Nucleus accumbens (tissue), 56 donors: ENCODE results near the gene C10orf105.

ENCODE experiments used
- DNase-seq, 56 donors: peaks; one replicate each; lab custom pipeline; 2025; lab: John Stamatoyannopoulos, UW

Gene C10orf105

DNA sequence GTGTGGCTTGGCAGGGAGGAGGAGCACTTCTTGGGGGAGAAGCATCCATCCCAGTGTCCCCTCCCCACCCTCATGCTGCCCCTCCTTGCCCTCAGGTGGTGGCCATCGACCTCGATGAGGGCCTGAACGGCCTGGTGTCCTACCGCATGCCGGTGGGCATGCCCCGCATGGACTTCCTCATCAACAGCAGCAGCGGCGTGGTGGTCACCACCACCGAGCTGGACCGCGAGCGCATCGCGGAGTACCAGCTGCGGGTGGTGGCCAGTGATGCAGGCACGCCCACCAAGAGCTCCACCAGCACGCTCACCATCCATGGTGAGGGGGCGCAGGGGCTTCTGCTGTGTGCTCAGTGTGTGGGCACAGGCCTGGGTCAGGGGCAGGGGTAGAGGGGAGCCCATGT is 14.8 kb downstream of the C10orf105 start:
- no peak for DNase-seq

DNA sequence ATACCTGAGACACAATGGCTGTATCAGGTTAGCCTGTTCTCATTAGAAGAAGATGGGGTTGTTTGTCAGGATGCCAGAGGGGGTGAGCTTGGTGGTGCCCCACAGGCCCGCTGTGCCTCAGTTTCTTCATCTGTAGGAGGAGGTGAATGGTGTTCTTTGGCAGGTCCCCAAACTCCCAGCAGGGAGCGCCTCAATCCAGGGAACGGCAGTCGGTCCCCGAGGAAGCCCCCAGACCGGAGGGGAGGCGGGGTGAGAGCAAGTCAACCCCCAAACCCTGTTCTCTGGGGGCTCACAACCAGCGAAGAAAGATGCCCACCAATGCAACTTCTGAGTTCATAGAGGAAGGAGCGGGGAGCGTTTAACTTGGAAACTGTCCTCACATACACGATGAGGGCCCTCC is 16.0 kb downstream of the C10orf105 start:
- no peak for DNase-seq

DNA sequence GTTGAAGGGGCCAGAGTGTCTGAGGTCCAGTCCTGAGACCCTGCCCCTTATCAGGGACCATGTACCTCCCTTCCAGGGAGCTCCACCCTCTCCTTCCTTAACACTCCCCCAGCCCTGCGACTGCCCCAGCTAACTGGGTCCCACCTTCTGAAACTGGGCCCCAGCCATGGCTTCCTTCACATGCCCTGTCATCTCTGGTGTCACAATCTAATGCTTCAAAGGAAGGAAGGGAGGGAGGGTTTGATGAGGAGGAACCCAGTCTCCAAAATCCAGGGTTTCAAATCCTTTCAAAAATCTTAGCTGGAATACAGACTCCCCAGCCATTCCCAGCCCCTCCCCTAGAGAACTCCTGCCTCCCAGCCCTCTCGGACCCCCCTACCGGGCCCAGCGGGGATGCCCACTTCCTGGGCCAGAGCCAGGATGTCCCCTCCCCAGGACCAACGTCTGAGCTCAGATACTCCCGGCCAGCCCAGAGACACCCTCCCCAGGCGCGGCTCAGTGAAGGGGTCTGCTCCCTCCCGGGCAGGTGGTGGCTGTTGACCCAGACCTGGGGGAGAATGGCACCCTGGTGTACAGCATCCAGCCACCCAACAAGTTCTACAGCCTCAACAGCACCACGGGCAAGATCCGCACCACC is 18.0 kb downstream of the C10orf105 start:
- DNase-seq: no peak

DNA sequence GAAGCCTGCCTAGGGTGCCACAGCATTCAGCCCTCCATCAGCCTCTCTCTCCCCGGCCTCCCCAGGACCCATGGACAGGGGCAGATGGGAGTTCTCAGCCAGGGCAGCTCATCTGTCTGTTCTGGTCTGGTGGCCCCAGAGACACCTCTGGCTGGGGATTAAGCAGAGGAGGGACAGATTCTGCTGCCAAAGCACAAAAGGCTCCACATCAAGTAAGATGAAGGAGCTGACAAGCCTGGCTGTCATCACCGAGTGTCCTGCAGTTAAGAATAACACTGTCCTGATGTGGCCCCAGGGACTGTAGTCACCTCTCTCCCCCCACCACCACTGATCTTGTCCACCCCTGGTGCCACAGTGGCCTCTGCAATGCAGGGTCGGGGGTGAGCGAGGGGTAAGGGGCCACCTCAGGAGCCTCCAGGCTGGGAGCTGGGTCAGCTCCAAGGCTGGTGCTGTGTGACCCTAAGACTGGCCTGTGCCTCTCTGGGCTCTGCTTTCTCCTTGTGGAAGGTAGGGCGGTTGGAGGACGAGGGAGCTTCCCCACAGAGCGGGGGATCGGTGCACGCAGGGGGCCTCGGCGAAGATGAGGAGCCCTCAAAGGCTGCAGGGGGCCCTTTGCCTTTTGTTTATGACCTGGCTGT is 18.7 kb downstream of the C10orf105 start:
- no peak for DNase-seq

DNA sequence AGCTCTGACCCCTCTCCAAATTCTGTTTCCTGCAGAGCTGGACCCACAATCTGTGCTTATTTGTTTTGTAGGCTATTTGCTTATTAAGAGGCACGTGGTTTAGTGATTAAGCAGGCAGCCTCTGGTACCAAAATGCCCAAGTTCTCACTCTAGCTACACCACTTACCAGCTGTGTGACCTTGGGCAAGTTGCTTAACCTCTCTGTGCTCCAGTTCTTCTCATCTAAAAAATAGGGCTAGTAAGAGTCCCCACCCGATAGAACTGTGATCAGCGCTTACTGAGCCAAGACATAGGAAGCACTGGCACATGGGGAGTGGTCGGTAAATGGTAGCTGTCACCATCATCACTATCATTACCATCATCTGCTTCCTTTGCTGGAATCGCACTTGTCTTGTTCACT is 20.8 kb downstream of the C10orf105 start:
- no peak for DNase-seq

DNA sequence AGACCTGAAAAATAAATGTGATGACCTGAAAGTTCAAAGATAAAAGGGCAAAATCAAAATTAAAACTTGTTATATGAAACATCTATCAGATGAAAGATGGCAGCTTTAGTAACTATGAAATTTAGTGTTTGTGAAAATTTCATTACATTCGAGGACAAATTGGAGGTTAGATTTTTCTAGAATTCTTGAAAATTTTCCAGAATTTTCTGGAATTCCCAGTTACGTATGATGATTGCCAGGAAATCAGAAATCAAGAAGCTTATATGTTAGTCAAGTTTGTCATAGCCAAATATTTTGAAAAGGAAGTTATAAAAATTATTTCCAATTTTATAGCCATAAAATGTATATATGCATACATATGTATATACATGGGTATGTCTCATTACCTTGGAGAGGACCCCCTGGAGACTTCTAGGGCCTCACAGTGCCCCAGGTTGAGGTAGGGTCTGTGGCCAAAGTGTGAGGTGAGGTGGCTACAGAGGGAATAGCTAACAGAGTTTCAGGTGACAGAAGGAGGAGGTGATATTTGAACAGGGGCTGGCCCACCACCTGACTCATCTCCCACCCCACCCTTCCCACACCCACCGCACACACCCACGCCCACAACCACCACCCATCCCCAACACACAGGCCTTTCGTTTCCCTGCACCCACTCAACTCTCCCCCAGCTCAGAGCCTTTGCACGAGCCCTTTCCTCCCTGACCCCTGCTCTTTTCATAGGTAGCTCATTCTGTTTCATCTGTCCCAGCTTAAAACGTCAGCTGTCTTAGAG is 21.5 kb downstream of the C10orf105 start:
- DNase-seq: no peak

DNA sequence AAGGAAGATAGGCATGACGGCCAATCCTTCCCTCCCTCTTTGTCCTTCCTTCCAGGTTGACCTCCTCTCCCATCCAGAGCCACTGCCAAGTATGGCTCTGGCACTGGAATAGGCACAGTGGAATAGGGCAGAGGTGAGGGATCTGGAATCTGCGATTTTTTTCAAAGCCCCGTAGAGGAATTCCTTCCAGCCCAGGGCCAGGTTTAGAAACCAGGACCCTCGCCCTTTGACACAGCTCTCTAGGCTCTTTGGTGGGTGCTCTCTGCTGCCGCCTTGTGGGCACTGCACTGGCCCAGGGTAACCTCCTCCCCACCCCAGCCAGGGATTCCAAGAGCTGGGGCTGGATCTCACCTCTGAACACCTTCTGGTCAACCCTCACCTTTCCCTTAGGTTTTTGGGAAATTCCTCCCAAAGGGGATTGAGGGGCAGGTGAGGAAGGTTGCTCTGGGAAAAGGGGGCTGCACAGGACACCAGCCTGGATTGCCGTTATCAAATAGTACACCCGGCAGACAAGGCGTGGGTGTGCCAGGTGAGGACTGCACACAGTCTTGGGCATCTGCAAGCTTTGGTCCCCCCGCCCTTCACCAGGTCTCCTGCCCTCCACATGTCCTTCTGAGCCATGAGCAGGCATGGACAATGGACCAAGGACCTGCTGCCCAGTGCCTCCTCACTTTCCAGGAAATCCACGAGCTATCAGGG is 22.8 kb downstream of the C10orf105 start:
- DNase-seq: peak in 26 of 56 donors; percentile 7 to 65 (median 26)

DNA sequence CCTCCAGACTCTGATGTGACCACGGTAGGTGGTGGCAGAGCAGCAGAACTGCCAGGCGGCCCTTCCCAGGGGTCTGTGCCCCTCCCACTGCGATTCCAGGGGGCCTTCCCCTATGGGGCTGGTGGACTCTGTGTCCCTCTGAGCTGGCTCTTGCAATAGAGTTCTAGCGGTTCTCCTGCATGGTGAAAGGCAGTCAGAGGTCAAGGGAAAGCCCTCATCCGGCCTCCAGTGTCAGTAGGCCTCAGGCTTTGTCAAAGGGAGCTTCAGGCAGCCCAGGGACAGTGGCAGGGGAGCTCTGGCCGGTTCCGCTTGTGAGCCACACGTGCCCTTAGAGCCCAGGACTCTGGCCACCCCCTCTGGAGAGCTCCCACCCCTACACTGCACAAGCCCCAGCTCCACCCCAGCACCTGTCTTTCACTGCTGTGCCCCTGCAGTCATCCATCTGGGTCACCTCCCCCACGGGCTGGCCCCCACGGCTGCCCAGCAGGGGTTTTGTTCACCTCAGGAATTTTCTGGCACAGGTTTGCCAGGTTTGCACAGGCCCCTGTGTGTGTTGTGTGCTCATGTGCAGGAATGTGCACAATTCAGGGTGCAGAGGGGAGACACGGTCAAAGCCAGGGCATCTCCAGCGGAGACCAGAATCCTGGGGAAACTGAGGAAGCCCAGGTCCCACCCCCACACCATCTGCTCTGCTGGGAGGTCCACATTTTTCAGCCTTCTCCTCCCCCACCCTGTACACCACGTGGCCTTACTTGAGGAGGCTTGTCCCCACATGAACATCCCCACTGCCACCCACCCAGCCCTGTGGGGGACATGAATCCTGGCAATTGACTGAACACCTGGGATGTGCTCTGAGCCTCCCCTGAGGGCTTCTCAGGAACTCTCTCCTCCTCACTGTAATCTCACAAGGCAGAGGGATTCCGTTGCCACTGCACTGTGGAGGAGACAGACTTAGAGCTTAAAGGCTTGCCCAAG is 23.8 kb downstream of the C10orf105 start:
- DNase-seq: no peak

DNA sequence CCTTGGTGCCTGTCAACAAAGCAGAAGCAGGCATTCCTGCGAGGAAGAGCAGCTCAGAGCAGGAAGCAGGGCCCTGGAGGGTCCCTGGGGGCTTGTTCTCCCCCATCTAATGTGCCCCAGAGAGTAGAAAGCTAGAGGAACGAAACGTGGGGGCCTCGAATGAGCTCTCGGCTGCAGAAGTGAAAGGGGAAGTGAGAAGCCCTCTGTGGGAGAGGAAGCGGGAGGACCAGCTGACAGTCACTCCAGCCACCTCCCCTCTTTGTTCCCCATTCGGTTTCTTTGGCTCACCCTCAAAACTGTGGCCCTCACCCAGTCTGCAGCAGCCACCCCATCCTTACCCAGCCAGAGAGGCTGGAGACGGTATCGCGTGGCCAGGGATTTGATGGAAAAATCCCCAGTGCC is 25.0 kb downstream of the C10orf105 start:
- DNase-seq: peak in 12 of 56 donors; percentile 9 to 40 (median 20)

DNA sequence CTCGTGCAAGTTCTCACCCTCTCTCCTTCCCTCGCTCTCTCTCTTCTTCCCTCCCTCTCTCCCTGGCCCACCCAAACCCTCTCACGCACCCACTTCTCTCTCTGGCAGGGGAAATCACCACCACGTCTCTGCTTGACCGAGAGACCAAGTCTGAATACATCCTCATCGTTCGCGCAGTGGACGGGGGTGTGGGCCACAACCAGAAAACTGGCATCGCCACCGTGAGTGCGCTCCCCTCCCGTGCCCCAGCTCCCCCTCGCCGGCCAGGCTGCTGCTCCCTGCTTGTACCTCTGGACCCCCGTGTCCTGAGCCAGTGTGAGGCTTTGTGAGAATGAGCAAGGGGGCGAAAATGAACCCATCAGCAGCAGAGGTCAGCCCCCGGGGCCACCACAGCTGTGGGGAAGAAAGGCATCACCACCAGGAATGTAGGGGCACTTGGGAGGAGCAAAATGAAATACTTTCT is 25.5 kb downstream of the C10orf105 start:
- no peak for DNase-seq

DNA sequence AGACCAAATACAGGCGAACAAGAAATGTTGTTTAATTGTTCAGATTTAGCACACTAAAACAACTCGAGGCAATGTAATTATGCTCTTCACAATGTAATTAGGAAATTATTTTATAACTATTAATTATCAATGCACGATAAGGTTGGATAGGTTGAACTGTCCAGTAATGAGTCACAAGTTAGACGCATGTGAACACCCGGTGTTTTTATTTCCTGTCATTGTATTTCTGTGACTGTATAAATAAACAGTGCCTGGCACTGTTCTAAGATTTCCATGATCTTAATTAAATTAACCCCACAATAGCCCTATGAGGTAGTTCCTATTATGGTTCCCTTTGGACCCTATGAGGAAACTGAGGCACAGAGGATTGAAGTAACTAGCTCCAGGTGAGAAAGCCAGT is 26.2 kb downstream of the C10orf105 start:
- no peak for DNase-seq

DNA sequence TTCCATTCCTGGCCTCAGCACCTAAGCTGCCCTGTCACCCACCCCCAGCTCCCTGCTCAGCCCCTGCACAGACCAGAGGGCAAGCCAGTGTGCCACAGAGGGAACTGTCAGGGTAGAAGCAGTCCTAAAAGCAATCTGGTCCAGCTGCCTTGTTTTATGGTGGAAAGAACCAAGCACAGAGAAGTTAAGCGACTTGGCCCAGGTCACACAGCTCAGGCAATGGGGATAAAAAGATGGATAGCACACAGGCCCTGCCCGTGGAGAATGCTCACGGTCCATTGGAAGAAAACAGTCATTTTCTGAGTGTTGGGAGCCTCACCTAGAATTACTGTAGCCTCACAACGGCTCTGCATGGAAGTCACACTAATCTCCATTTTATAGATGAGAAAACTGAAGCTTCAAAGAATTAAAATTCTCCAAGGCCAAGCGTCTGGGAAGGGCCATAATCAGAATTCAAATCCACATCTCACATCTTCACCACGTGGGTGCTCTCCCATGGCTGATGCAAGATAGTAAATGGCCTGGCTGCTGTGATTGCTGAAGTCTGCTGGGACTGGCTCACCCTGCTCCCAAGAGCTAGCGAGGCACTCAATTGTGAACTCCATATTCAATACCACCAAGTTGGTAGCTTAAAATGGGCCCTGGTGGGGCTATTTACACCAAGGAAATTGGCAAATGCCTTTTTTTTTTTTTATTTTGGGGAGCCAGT is 26.8 kb downstream of the C10orf105 start:
- no peak for DNase-seq

DNA sequence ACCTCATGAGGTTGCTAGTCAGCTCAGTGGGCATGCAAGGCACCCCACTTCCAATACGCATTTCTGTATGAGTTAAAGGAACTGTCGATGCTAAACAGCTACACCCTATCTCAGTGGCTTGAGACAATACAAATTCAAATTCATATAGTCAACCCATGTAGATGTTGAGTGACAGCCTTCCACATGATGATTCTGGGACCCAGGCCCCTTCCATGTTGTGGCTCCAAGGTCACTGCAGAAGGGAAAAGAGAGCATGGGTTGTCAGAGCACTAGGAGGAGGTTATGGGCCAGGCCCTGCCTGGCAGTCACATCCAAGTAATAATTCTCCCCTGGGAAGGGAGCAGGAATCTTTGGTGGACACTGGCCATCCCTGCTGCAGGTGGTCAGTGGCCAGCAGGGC is 28.2 kb downstream of the C10orf105 start:
- DNase-seq: no peak

DNA sequence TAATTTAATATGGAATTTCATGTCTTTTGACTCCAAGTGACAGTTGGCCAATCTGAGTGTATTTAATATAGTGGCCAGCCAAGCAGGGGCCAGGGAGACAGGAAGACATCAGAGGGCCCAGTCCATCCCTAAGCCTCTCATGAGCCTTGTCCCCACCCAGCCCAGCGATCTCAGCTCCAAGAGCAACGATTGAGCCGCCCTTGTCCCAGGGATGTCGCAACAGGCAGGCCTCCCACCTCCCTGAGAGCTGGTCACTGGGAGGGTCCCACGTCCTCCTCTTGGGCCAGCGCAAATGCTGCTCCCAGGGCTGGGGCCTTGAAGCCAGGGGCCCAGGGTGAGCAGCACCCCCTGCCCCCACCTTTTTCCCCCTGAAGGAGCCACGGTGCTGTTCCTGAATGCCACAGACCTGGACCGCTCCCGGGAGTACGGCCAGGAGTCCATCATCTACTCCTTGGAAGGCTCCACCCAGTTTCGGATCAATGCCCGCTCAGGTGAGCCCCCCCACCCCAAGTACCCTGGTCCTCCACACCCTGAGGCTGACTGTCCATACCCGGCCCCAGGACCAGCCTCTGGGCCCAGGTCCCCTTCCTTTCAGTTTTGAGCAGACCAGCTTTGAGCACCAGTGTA is 29.4 kb downstream of the C10orf105 start:
- DNase-seq: no peak

DNA sequence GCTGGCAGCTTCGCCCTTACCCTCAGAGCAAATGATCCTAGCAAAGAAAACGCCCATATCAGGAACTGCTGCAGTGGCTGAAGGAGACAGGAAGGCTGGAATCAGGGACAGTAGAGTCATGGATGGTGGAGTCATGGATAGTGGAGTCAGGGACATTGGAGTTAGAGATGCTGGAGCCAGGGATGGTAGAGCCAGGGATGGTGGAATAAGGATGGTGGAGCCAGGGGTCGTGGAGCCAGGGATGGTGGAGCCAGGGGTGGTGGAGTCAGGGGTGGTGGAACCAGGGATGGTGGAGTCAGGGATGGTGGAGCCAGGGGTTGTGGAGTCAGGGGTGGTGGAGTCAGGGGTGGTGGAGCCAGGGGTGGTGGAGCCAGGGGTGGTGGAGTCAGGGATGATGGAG is 31.3 kb downstream of the C10orf105 start:
- no peak for DNase-seq

DNA sequence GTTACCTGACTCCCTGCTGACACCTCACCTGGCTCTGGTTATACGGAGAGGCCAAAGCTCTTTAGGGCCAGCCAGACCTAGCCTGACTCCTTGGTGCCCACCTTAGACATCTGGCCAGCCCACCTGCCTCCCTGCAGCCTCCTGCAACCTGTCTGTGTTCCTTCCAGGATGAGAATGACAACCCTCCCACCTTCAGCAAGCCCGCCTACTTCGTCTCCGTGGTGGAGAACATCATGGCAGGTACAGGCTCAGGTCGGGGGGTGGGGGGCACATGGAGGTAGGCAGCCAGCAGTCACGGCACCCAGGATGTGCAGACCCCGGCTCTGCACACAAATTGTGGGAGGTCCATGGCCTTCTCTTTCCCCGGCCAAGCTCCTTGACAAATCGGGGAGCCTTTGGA is 32.1 kb downstream of the C10orf105 start:
- DNase-seq: peak in 4 of 56 donors; percentile 5 to 23 (median 14)

DNA sequence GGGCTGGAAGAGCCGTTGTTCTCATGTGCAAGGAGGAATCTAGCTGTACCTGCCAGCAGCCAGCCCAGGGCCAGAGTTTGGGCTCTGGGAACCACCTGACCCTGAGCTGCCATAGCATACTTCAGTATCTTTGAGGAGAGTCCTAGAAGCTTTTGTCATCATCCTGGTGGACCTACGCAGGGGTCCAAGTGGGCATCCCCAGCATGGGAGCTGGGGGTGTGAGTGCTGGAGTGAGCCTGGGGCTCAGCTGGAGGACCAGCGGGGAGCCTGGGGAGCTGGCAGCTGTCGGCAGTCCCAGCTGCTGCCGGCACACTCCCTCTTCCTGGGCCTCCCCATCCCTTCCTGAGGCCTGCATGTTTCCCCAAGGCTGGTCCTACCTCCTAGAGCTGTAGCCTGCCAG is 32.5 kb downstream of the C10orf105 start:
- DNase-seq: no peak

DNA sequence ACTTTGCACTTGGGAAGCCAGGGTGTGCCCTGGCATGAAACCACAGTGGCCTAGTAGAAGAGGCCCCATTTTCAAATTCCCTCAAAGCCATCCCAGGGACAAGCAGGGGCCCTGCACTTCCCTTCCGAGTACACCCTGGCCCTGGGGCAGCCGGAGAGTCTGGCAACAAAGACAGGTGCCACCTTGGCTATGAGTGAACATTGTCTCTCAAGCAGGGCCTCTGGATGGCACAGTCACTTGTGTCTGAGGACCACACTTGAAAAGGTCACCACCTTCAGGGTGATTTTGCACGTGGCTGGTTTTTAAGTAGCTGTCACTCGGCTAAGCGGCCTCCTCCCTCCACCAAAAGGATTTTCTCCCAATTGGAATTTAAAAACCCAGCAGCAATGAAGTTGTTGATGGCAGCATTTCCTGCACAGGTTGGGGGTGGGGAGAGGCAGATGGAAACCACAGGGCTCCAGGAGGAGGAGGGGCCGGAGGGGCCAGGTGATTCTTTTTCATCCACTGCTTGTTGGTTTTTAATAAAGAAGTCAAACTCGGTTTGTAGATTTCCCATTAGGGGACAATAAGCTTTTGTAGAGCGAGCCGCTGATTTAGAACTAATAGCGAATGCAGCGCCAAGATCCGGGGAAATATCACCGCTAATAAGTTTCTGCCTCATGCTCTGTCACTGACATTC is 33.9 kb downstream of the C10orf105 start:
- no peak for DNase-seq
